ENCODE measurements around the gene PIM2.

DNA sequence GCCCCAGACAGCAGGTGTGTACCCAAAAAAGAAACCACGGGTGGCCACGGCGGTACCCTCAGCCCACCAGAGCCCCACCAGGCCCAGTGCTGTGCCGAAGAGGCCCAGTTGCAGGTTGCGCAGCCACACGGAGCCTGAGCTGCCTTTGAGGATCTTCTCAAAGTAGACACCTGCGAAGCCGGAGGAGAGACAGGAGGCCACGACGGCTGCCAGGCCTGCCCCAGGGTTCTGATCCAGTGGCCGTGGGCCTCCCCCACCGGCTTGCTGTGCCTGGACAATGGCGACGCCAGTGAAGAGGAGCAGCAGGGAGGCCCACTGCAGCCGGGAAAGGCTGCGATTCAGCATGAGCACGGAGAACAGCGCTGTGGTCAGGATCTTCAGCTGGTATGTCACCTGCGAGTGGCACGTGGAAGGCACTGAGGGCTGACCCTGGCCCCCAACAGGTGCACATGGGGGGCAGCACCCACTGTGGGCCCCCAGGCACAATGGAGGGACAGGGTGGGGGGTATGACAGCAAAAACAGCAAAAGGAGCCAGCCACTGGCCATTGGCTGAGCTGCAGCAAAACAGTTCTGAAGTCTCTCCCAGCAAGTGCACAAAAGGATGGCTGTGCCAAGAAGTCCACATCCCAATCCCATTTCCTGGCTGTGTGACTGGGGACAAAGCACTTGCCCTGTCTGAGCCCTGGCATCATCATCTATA lies 13.6 kb downstream of the PIM2 start:
- no peak for TF ChIP-seq EZH2 (IDR thresholded peaks at IDR 0.05; ENCODE audit: borderline replicate concordance)
- TF ChIP-seq, protein P1, sequence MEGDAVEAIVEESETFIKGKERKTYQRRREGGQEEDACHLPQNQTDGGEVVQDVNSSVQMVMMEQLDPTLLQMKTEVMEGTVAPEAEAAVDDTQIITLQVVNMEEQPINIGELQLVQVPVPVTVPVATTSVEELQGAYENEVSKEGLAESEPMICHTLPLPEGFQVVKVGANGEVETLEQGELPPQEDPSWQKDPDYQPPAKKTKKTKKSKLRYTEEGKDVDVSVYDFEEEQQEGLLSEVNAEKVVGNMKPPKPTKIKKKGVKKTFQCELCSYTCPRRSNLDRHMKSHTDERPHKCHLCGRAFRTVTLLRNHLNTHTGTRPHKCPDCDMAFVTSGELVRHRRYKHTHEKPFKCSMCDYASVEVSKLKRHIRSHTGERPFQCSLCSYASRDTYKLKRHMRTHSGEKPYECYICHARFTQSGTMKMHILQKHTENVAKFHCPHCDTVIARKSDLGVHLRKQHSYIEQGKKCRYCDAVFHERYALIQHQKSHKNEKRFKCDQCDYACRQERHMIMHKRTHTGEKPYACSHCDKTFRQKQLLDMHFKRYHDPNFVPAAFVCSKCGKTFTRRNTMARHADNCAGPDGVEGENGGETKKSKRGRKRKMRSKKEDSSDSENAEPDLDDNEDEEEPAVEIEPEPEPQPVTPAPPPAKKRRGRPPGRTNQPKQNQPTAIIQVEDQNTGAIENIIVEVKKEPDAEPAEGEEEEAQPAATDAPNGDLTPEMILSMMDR (IDR thresholded peaks at IDR 0.05; ENCODE audit: poor library complexity) = no peak

Measured in hepatocyte (in vitro differentiated cells).